IMR-90 (cell line): ENCODE results near the gene KRTAP4-5. TPM values are rescaled to one million over a fixed set of nuclear protein-coding genes. Genes with fewer than 3 reads are reported as not detected.

Source experiments
- ATAC-seq: fragments of 200-7000 bp; cut with Tn5 transposase; 2 replicates; pipeline ENCODE4 v1.9.1; 2020; ENCODE audit warnings: low read depth, mild to moderate bottlenecking, moderate library complexity
- BruUV-seq: library from RNA; stranded (reverse); fragments of 400-500 nt; replicated peaks from 2 replicates; lab custom pipeline; 2021; lab: Mats Ljungman, UMichigan
- CTCF ChIA-PET: fragments of 300-600 bp; formaldehyde crosslinking; extraction: SDS; loops from one replicate; lab custom pipeline; 2021; ENCODE audit warnings: antibody characterized with exemption; lab: Yijun Ruan, JAX
- POLR2A ChIA-PET: fragments of 300-600 bp; sonication (Branson Sonifier 250); formaldehyde crosslinking; loops from one replicate; lab custom pipeline; 2022; ENCODE audit warnings: antibody characterized with exemption; ENCODE audit not compliant: unreplicated experiment; lab: Charles Lee
- DNase-seq: peaks from one replicate; pipeline ENCODE4 v3.0.0; 2013
- H2AFZ ChIP-seq: replicated peaks from 2 replicates; pipeline ENCODE3; 2013; ENCODE audit warnings: low read length, mild to moderate bottlenecking; ENCODE audit not compliant: poor library complexity
- H2AK5ac ChIP-seq: 2 replicates; pipeline ENCODE4 v1.6.1; 2013; ENCODE audit warnings: low read depth, low read length, inconsistent platforms
- H2AK9ac ChIP-seq: replicated peaks from 2 replicates; pipeline ENCODE3; 2013; ENCODE audit warnings: mild to moderate bottlenecking, low read depth, low read length, moderate library complexity; ENCODE audit not compliant: poor library complexity
- H2BK120ac ChIP-seq: 2 replicates; pipeline ENCODE4 v1.6.1; 2013; ENCODE audit warnings: low read depth, low read length, inconsistent platforms
- H2BK15ac ChIP-seq: 3 replicates; pipeline ENCODE4 v1.6.1; 2013; ENCODE audit warnings: low read depth, low read length, inconsistent platforms
- H2BK20ac ChIP-seq: 2 replicates; pipeline ENCODE4 v1.6.1; 2013; ENCODE audit warnings: low read depth, mild to moderate bottlenecking, inconsistent platforms, low read length, moderate library complexity
- H2BK5ac ChIP-seq: 2 replicates; pipeline ENCODE4 v1.6.1; 2013; ENCODE audit warnings: mild to moderate bottlenecking, low read depth, low read length, inconsistent platforms; ENCODE audit not compliant: poor library complexity, severe bottlenecking
- H3K14ac ChIP-seq: replicated peaks from 2 replicates; pipeline ENCODE4 v1.6.1; 2013; ENCODE audit warnings: low read depth, low read length, inconsistent platforms
- H3K18ac ChIP-seq: 2 replicates; pipeline ENCODE4 v1.6.1; 2013; ENCODE audit warnings: low read depth, low read length, control low read depth
- H3K23ac ChIP-seq: 2 replicates; pipeline ENCODE4 v1.6.1; 2013; ENCODE audit warnings: low read depth, low read length, inconsistent platforms
- H3K27ac ChIP-seq: 2 replicates; pipeline ENCODE4 v1.5.1; 2013; ENCODE audit warnings: mild to moderate bottlenecking, control low read depth, low read length; ENCODE audit not compliant: insufficient read depth
- H3K27me3 ChIP-seq: 2 replicates; pipeline ENCODE4 v1.6.1; 2013; ENCODE audit warnings: low read length; ENCODE audit not compliant: control insufficient read depth, insufficient read depth
- H3K36me3 ChIP-seq: 2 replicates; pipeline ENCODE4 v1.6.1; 2013; ENCODE audit warnings: low read length, mixed read lengths; ENCODE audit not compliant: control insufficient read depth, insufficient read depth
- H3K4ac ChIP-seq: 2 replicates; pipeline ENCODE4 v1.6.1; 2013; ENCODE audit warnings: low read depth, low read length, inconsistent platforms
- H3K4me1 ChIP-seq: 2 replicates; pipeline ENCODE4 v1.6.1; 2013; ENCODE audit warnings: low read length, mixed read lengths; ENCODE audit not compliant: control insufficient read depth, insufficient read depth
- H3K4me2 ChIP-seq: 2 replicates; pipeline ENCODE4 v1.6.1; 2013; ENCODE audit warnings: low read depth, mild to moderate bottlenecking, control low read depth, low read length, moderate library complexity
- H3K4me3 ChIP-seq: 2 replicates; pipeline ENCODE4 v1.5.1; 2013; ENCODE audit warnings: low read depth, mild to moderate bottlenecking, control low read depth, low read length, moderate library complexity; ENCODE audit not compliant: insufficient read depth
- H3K56ac ChIP-seq: 2 replicates; pipeline ENCODE4 v1.6.1; 2013; ENCODE audit warnings: low read length, inconsistent platforms; ENCODE audit not compliant: insufficient read depth; ENCODE audit errors: extremely low read depth
- H3K79me1 ChIP-seq, 2 experiments: 2 replicates each; pipeline ENCODE4 v1.6.1; 2013; ENCODE audit warnings: low read length in 2 of 2, inconsistent platforms in 1 of 2, low read depth in 1 of 2
- H3K9ac ChIP-seq: 2 replicates; pipeline ENCODE4 v1.6.1; 2013; ENCODE audit warnings: low read depth, low read length, control low read depth
- H3K9me1 ChIP-seq: 2 replicates; pipeline ENCODE4 v1.6.1; 2013; ENCODE audit warnings: low read length, inconsistent platforms; ENCODE audit not compliant: insufficient read depth
- H3K9me3 ChIP-seq: 2 replicates; pipeline ENCODE4 v1.6.1; 2013; ENCODE audit warnings: low read length; ENCODE audit not compliant: control insufficient read depth, insufficient read depth
- H4K20me1 ChIP-seq: 2 replicates; pipeline ENCODE4 v1.6.1; 2013; ENCODE audit warnings: low read length, inconsistent platforms; ENCODE audit not compliant: insufficient read depth
- H4K5ac ChIP-seq: 2 replicates; pipeline ENCODE4 v1.6.1; 2013; ENCODE audit warnings: mild to moderate bottlenecking, low read depth, low read length, control low read depth
- H4K8ac ChIP-seq, 2 experiments: 2 replicates each; pipeline ENCODE4 v1.6.1; 2013; ENCODE audit warnings: low read depth in 2 of 2, low read length in 2 of 2, control low read depth in 1 of 2, inconsistent platforms in 1 of 2
- H4K91ac ChIP-seq: 2 replicates; pipeline ENCODE4 v1.6.1; 2013; ENCODE audit warnings: low read depth, low read length, inconsistent platforms; ENCODE audit not compliant: insufficient read depth
- MAZ ChIP-seq: IDR thresholded peaks from 2 replicates; pipeline ENCODE4 v1.6.1; 2012; ENCODE audit warnings: low read depth, mild to moderate bottlenecking, low read length, improper control_type of control experiment, moderate library complexity, borderline replicate concordance
- RAD21 ChIP-seq: IDR thresholded peaks from 2 replicates; pipeline ENCODE4 v1.6.1; 2012; ENCODE audit warnings: low read length, improper control_type of control experiment
- WGBS, 2 experiments: methylation state at CpG; one replicate each; pipeline versions ENCODE4 v1.1.5 to v1.1.7; 2013; ENCODE audit warnings: missing lambda C conversion rate in 2 of 2; ENCODE audit not compliant: insufficient read length in 1 of 2; ENCODE audit errors: extremely low coverage in 2 of 2; 5-methylcytosine and 5-hydroxymethylcytosine counted together
- dilution Hi-C: fragments of 300-500 bp; cut with HindIII; formaldehyde crosslinking; loops from one replicate; pipeline ENCODE4 v1.14.3; 2018; ENCODE audit warnings: low sequenced_read_pairs; ENCODE audit not compliant: unreplicated experiment
- in situ Hi-C: fragments of 300-500 bp; cut with MboI; formaldehyde crosslinking; loops from 3 replicates; pipeline ENCODE4 v1.14.3; 2019; ENCODE audit warnings: low sequenced_read_pairs, inconsistent platforms, mixed read lengths
- intact Hi-C: fragments of 100-400 bp; cut with micrococcal nuclease; formaldehyde crosslinking; loops from 2 replicates; pipeline ENCODE4 v1.10.0; 2022
- polyA plus RNA-seq, 3 experiments: library from polyadenylated mRNA; depleted of rRNA; stranded (reverse); fragments of >200 nt; gene quantifications; 2 replicates each; pipeline ENCODE4 v1.2.3, GENCODE V29; 2012; ENCODE audit warnings: low replicate concordance in 1 of 3
- total RNA-seq: library from RNA; depleted of rRNA; stranded (reverse); fragments of >200 nt; gene quantifications from 2 replicates; pipeline ENCODE4 v1.2.3, GENCODE V29; 2012
- TF ChIP-seq, protein P1 (sequence below): fragments of 150-350 bp; IDR thresholded peaks from 2 replicates; pipeline ENCODE4 v1.6.1; 2017; ENCODE audit warnings: mild to moderate bottlenecking, antibody characterized with exemption, low read length, low read depth
- TF ChIP-seq, protein P2 (sequence below): fragments of 150-350 bp; IDR thresholded peaks from 2 replicates; pipeline ENCODE4 v1.6.1; 2016; ENCODE audit warnings: low read depth, mild to moderate bottlenecking, low read length, moderate library complexity, borderline replicate concordance

The KRTAP4-5 gene
- total and polyA plus RNA-seq, 2 of the 4 experiments (the other 2 are of a cell fraction) = not detected

DNA sequence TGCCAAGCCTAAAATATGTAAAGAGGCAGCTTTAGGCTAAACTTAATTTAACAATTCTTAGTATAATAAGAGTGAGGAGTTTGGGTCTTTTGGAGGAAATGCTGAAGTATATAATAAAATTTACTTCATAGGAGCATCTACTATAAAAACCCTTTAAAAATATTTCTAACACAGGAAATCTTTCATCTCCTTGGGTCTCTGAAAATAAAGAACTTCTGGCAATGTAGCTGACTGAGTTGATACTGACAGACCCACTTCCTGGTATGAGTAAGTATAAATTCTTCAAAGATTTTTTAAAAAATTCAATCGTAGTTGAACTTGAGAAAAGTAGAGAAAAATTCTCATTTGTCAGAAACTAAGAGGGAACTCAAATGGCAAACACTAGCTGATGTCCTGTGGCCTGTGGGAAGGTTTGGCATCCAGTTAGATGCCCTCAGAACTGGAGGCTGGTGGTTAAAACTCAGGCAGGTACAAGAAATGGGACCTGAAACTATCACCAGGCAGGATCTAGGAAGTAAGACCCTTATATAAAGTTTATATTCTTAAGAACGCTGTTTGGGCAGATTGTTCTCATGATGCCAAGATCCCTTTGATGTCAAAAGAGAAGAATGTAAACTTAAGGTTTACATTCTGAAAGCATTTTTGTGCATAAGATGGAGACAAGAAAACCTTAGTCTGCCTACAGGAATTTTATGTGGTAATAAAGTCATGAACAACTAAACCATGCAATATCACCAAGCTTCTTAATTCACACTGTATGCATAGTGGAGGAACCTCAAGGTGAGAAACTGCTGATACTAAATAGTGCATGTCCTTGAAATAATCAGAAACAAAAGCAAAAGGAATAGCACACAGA is 15.5 kb downstream of the KRTAP4-5 start:
- H3K4ac ChIP-seq = peak overlapping the region; percentile 96
- H3K56ac ChIP-seq = peak overlapping the region; percentile 95
- H3K4me3 ChIP-seq = no peak overlapping the region
- dilution Hi-C loops (no loop called here), in situ Hi-C loops (no loop called here), intact Hi-C loops (no loop called here)
- peak overlapping the region; percentile 57 to 98 for H4K8ac ChIP-seq
- H2AFZ ChIP-seq = peak overlapping the region; percentile 79
- peak overlapping the region; percentile 80; the same call in 1 of the 2 replicates for H3K4me2 ChIP-seq
- no peaks in the 10 kb centered on the region for H3K79me1 ChIP-seq
- peak overlapping the region; percentile 92 for H3K14ac ChIP-seq
- H3K18ac ChIP-seq = peak overlapping the region; percentile 99; the same call in 1 of the 2 replicates
- peak overlapping the region; percentile 99 for H3K27ac ChIP-seq
- H2BK15ac ChIP-seq = peak overlapping the region; percentile 97
- no TSS peak for BruUV-seq
- H2AK5ac ChIP-seq = peak overlapping the region; percentile 79; the same call in 1 of the 2 replicates
- peak overlapping the region; percentile 96 for H4K91ac ChIP-seq
- peak overlapping the region; percentile 99 for H2BK5ac ChIP-seq
- ATAC-seq (peak; percentile 77), DNase-seq (peak; percentile 71)
- peaks cover 4% of the 10 kb centered on the region for H3K4me1 ChIP-seq
- H4K20me1 ChIP-seq = no peaks in the 10 kb centered on the region
- ChIA-PET CTCF (no interaction called here), POLR2A (no interaction called here)
- whole genome bisulfite sequencing, 2 experiments = no CpG with 5 or more reads among the region's 2 CpGs
- TF ChIP-seq RAD21 (no peak), MAZ (no peak)
- TF ChIP-seq, protein P1, sequence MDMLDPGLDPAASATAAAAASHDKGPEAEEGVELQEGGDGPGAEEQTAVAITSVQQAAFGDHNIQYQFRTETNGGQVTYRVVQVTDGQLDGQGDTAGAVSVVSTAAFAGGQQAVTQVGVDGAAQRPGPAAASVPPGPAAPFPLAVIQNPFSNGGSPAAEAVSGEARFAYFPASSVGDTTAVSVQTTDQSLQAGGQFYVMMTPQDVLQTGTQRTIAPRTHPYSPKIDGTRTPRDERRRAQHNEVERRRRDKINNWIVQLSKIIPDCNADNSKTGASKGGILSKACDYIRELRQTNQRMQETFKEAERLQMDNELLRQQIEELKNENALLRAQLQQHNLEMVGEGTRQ = no peak
- TF ChIP-seq, protein P2, sequence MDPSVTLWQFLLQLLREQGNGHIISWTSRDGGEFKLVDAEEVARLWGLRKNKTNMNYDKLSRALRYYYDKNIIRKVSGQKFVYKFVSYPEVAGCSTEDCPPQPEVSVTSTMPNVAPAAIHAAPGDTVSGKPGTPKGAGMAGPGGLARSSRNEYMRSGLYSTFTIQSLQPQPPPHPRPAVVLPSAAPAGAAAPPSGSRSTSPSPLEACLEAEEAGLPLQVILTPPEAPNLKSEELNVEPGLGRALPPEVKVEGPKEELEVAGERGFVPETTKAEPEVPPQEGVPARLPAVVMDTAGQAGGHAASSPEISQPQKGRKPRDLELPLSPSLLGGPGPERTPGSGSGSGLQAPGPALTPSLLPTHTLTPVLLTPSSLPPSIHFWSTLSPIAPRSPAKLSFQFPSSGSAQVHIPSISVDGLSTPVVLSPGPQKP = no peak
- H2BK120ac ChIP-seq = peak overlapping the region; percentile 98
- peak overlapping the region; percentile 98 for H2BK20ac ChIP-seq
- H3K27me3 ChIP-seq = no peaks in the 10 kb centered on the region
- H3K9ac ChIP-seq = peak overlapping the region; percentile 33; the same call in 1 of the 2 replicates
- H2AK9ac ChIP-seq = no peak overlapping the region
- no peaks in the 10 kb centered on the region for H3K36me3 ChIP-seq
- no peaks in the 10 kb centered on the region for H3K9me3 ChIP-seq
- no peaks in the 10 kb centered on the region for H3K9me1 ChIP-seq
- peak overlapping the region; percentile 95; the same call in 1 of the 2 replicates for H3K23ac ChIP-seq
- H4K5ac ChIP-seq = peak overlapping the region; percentile 97
